GM19099 (cell line): Measurements from ENCODE around the gene FRG2B.
"Not testable (repeated sequence)": the region's sequence is repeated elsewhere in the genome, so short reads cannot be mapped to it uniquely, and the experiment has no call there.

Experiments
- POLR2A ChIP-seq: IDR thresholded peaks from 3 replicates; pipeline ENCODE4 v1.6.1; 2011; ENCODE audit warnings: low read depth; ENCODE audit not compliant: insufficient read length; ENCODE audit errors: extremely low read depth

Gene FRG2B

DNA sequence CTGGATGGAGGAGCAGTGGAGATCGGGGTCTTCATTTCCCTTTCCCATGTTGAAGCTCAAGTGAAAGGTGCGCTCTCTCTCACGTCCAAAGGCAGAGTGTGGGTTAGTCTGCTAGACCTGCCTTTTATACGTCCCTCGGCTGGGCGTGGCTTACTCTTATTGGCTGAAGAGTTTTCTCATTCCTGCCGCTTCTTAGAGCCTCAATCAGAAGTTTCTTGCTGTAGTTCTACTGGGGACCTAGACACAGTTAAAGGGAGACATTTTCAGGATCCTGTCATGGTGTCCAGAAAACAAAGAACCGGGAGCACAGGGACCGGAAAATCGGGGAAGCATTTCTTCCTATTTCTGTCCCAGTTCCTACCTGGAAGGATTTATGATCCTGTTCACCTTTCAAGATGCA is at the start of gene FRG2B:
Gene FRG2B, minus strand, starts transcription at position 101 of the 400 bp plus-strand sequence. Its CDS starts 53 bp downstream, at position 48.
- not testable (repeated sequence) for TF ChIP-seq POLR2A

- TF ChIP-seq POLR2A: no peak
Observed at GRCh38 chr10:133618851-133619250, 7.7 kb downstream of the FRG2B start.

DNA sequence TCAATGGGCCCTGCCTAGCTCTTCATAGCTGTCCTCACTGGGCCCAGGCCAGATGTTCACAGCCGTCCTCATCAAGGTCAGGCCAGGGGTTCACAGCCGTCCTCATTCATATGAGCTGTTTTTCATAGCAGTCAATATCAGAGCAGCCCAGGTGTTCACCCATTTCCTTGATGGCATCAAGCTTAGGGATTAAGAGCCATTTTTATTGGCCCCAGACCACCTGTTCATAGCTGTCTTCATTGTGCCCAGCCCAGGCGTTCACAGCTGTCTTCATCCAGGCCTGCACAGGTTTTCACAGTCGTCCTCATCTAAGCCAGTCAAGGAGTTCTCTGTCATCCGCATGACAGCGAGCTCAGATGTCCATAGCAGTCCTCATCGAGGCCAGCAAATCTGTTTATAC is 9.4 kb downstream of the FRG2B start:
- no peak for TF ChIP-seq POLR2A

GRCh38 chr10:133616371-133617130 is 10.0 kb downstream of the FRG2B start:
- no peak for TF ChIP-seq POLR2A

DNA sequence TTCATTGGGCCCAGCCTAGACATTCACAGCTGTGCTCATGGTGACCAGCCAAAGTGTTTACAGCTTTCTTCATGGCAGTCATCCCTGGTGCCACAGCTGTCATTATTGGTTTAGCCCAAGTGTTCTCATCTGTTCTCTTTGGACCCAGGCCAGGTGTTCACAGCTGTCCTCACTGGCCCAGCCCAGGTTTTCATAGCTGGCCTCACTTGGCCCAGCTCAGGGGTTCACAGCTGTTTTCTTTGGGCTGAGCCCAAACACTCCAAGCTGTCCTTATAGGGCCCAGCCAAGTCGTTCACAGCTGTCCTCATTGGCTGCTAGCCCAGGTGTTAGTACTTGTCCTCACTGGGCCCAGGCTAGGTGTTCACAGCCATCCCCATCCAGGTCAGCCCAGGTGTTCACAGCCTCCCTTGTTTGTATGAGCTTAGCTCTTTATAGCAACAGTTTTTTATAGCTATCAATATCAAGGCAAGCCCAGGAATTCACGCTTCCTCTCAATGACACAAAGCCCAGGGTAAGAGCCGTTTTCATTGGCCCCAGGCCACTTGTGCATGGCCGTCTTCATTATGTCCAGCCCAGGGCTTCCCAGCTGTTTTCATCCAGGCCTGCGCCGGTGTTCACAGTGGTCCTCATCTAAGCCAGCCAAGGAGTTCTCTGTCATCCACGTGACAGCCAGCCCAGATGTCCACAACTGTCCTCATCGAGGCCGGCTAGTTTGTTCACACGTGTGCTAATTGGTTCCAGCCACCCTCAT is 11.6 kb downstream of the FRG2B start:
- TF ChIP-seq POLR2A: no peak

DNA sequence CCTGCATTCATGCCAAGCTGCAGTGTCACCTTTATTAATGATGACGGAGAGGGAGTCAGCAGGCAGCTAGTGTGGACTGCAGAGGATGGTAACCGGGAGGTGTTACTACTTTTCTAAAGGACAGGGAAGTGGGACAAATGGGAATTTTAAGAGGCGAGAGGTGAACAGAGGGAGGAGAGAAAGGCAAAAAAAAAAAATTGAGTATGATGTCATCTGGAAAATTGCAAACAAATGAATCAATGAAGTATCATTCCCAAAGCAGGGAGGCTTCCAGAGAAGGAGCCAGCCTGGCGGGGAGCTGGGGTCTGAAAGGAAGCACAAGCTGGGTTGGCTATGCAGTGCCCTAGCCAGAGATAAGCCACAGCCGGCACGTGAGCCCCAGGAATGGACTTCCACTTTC is 12.9 kb downstream of the FRG2B start:
- no peak for TF ChIP-seq POLR2A

DNA sequence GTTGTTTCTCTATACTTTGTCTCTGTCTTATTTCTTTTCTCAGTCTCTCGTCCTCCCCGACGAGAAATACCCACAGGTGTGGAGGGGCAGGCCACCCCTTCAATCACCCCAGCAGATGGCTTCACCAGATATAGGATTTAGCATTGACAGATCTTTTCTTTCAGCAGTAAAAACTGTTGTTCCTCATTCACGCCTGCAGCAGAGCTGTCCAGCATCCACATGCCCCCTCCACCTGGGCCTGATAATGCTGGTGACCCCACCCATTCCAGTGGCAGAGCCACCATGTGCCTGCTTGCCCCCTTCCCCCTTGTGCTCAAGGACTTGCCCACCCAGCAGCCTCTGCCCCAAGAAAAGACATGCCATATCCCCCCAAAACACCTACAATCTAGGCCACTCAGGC is 15.5 kb downstream of the FRG2B start:
- no peak for TF ChIP-seq POLR2A

GRCh38 chr10:133608855-133609254 is 17.7 kb downstream of the FRG2B start:
- TF ChIP-seq POLR2A: no peak

DNA sequence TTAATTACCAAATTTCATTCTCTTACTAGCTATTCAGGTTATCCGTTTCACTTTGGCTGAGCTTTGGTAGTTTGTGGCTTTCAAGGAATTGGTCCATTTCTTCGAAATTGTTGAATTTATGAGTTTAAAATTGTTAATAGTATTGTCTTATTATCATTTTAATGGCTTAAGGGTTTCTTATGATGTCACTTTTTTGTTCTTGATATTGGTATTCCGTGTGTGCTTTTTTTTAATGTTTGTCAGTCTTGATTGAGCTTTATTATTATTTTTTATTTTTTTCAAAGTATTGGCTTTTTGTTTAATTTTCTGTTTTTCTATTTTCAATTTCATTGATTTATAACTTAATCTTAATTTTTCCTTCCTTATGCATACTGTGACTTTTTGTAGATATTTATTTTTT is 25.9 kb downstream of the FRG2B start:
- TF ChIP-seq POLR2A: no peak

- TF ChIP-seq POLR2A: no peak
Observed at GRCh38 chr10:133592716-133593115, 33.9 kb downstream of the FRG2B start.

DNA sequence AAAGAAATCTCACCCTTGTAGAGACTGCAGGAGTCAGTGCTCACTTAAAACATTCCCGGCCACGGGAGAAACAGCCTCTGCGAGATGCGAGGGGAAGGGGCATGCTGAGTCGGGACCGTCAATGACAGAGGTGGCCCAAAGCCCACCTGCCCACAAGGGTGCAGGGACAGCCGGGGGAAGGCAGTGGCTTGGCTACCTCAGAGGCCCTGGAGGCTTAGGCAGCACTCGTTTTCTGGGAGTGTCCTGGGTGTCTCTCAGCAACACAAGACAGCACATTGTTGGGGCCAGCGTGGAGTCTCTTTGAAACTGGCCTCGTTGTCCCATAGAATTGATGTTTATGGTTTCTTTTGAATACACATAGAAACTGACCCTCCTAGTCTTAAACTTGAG is 35.6 kb downstream of the FRG2B start:
- no peak for TF ChIP-seq POLR2A

DNA sequence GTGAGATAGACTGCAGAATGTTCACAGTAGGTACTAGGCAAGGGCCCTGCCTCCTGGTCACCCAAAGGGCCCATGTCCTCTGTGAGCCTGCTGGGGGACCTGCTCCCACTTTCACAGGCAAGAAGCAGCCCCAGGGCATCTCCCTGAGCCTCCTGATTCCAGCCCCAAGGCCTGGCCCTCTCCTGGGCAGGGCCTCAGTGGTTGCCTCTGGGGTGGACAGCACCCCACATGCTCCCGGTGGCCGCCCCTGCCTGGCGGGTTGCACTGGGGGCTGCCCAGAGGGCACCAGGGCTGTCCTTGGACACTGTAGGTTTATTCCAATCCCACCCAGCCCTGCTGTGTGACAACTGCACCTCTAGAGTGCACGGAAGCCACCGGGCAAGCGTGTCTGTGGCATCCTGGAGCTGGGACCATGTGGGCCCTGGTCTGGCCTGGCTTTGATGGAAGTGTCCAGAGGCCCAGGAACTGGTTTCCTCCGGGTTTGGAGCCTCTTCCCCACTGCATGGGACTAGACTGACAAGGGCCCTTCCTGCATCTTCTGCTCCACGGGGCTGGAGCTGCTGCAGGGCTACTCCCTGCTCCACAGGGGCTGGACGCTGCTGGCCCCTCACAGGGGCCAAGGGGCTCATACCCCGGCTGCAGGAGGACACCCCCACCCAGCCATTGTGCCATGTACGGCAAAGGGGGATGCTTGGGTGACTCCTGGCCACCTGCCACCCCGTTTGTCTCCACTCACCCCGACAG is 36.2 kb downstream of the FRG2B start:
- TF ChIP-seq POLR2A: no peak
